NB4 (cell line): ENCODE results near the gene CCDC91.

Experiments
- POLR2A ChIP-seq: IDR thresholded peaks from 2 replicates; pipeline ENCODE4 v1.6.1; 2011; ENCODE audit warnings: mild to moderate bottlenecking; ENCODE audit not compliant: insufficient read length; ENCODE audit errors: extremely low read depth
- TF ChIP-seq, protein P1 (sequence below): IDR thresholded peaks from one replicate; pipeline ENCODE4 v1.5.1; 2012; ENCODE audit warnings: low read depth, low read length

- TF ChIP-seq, protein P1, sequence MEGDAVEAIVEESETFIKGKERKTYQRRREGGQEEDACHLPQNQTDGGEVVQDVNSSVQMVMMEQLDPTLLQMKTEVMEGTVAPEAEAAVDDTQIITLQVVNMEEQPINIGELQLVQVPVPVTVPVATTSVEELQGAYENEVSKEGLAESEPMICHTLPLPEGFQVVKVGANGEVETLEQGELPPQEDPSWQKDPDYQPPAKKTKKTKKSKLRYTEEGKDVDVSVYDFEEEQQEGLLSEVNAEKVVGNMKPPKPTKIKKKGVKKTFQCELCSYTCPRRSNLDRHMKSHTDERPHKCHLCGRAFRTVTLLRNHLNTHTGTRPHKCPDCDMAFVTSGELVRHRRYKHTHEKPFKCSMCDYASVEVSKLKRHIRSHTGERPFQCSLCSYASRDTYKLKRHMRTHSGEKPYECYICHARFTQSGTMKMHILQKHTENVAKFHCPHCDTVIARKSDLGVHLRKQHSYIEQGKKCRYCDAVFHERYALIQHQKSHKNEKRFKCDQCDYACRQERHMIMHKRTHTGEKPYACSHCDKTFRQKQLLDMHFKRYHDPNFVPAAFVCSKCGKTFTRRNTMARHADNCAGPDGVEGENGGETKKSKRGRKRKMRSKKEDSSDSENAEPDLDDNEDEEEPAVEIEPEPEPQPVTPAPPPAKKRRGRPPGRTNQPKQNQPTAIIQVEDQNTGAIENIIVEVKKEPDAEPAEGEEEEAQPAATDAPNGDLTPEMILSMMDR, result no peak
- no peak for TF ChIP-seq POLR2A
These were observed 388.6 kb downstream of the CCDC91 start for GRCh38 chr12:28578833-28579252.
